CD4-positive, alpha-beta T cell treated with Interleukin-2 at 100 ng/mL for 4 hours (primary cell): Measurements from ENCODE around the gene TMEM233.
"Not testable (repeated sequence)": the region's sequence is repeated elsewhere in the genome, so short reads cannot be mapped to it uniquely, and the experiment has no call there.

Experiments
- DNase-seq: peaks from one replicate; pipeline ENCODE4 v3.0.0-alpha.2; 2020; ENCODE audit warnings: low spot score

Gene TMEM233

DNA sequence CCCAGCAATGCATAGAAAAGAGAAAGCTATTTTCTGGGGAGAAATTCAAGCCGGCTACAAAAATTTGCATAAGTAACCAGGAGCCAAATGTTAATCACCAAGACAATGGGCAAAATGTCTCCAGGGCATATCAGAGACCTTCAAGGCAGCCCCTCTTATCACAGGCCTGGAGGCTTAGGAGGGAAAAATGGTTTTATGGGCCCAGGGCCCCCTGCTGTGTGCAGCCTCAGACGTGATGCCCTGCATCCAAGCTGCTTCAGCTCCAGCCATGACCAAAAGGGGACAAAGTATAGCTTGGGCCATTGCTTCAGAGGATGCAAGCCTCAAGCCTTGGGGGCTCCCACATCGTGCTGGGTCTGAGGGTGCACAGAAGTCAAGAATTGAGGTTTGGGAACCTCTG is 15.8 kb downstream of the TMEM233 start:
- DNase-seq: no peak

DNA sequence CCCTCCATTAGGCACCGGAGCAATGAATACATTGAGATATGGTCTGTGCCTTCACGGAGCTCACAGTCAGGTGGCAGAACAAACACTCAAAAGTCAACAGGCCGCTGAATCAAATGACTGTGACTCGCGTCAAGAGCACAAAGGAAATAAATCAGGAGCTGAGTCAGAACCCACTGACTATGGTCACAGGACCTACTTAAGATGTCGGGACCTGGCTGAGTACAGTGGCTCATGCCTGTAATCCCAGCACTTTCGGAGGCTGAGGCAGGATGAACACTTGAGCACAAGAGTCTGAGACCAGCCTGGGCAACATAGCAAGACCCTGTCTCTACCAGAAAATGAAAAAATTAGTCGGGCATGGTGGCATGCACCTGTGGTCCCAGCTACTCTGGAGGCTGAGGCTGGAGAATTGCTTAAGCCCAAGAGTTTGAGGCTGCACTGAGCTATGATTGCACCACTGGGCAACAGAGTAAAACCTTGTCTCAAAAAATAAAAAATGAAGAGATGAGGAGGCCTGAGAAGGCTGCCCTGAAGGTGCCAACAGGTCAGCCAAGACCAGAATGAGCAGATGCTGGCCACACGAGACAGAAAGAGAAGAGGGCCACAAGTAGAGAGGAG is 19.9 kb downstream of the TMEM233 start:
- no peak for DNase-seq

DNA sequence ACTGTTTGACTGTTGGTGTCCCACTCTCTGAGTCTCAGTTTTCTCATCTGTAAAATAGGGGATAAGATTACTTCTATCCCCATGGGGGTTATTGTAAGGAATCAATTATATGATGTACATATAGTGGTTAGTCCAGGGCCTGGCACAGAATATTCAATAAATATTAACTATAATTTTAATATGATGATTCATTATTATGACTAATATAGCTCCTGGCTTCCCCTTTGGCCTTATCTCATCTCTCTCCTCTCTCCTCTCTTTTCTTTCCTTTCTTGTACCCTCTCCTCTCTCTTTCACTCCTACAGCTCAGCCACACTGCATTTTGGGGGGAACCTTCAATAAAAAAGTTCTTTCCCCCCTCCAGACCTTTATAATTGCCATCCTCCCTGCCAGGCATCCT is 21.1 kb downstream of the TMEM233 start:
- DNase-seq: no peak

DNA sequence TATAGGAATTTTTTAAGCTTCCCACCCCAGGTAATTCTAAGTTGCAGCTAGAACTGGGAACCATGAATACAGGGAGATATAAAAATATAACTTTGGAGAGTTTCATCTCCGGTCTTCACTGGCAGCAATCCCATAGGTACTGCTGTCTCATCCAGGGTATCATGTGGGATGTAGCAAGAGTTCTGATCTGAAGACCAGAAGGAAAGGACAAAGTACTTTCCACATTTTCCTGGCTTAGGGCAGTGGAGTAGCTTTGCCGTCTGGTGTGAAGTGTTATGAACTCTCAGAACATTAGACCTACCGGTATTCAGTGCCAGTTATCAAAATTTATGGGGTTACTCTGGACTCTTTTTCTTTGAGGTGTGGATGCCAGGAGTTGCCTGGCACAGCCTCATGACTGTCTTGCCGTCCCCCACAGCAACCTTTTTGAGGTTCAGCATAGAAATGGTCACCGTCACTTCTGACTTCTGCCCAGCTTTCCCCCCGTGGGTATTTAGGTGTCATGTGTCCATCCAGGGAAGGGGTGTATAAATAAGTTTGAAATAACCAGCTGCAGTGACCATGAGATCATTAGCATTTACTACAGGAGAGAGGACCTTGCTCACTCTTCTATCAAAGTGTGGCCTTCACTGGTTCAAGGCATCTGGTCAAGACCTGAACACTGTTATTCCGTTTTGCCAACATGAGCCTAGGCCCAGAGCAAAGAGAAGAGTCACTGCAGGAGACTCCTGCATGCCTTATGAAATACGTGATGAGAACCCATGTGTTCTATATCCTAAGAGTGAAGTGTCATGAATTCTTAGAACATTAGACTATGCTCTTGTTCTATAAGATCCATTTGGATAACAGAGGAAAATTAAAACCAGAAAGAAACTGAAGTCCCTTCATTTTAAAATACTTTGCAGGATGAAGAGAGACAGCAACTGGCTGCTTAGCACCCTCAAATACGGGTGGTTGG is 22.2 kb downstream of the TMEM233 start:
- DNase-seq: no peak

DNA sequence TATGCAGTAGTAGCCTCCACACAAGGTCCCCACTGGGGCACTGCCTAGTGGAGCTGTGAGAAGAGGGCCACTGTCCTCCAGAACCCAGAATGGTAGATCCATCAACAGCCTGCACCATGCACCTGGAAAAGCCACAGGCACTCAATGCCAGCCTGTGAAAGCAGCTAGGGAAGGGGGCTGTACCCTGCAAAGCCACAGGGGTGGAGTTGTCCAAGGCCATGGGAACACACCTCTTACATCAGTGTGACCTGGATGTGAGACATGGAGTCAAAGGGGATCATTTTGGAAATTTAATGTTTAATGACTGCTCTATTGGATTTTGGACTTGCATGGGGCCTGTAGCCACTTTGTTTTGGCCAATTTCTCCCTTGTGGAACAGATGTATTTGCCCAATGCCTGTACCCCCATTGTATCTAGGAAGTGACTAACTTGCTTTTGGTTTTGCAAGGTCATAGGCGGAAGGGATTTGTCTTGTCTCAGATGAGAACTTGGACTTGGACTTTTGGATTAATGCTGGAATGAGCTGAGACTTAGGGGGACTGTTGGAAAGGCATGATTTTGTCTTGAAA is 24.8 kb downstream of the TMEM233 start:
- DNase-seq: not testable (repeated sequence)

DNA sequence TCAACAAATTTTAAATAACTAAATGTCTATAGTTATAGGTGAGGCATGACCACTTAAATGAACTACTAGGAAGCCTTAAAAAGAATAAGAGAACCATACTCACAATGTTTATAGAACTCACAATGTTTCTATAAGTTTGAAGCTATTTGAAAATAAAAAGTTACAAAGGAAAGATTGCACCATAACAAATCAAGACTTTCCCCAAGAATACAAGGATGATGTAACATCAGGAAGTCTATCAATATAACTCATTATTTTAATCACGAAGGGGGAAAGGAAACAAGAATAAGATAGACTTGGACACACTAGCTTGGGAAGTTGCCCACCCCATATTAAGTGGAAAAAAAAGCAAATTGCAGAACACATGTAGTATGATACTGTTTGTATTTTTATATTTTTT is 26.9 kb downstream of the TMEM233 start:
- no peak for DNase-seq

DNA sequence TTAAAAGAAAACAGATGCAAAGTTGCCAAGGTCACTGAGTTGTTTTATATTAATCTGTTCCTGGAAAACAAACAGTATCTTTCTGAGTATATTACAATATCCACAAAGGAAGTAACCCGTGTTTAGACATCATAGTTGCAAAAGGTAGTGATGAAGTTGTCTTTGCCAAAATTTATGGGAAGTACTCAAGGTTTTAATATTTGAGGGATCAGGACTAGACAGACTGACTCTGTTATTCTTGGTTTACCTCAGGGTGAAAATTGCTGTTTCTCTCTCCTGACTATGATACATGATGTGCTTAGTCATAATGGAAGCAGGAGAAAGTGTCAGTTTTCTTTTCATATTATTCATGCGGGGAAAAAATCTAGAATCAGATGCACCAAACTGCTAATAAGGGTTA is 28.3 kb downstream of the TMEM233 start:
- DNase-seq: no peak

DNA sequence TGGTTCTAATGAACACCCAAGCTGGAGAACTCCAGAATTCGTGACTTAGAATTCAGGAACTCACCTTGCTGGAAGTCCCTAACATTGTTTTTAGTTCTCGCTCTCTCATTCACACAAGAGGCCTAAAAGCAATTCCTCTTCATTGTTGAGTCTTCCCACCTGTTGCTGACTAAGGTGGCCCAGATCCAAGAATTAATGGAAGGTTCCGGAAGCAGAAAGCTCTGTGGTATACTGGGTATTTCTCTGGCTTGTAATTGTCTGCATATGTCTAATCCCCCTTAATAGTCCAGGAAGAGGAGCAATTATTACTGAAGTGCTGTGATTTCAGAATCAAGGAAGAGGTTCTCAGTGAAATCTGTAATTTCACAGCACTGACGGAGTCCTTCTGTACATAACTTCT is 31.4 kb downstream of the TMEM233 start:
- DNase-seq: no peak

DNA sequence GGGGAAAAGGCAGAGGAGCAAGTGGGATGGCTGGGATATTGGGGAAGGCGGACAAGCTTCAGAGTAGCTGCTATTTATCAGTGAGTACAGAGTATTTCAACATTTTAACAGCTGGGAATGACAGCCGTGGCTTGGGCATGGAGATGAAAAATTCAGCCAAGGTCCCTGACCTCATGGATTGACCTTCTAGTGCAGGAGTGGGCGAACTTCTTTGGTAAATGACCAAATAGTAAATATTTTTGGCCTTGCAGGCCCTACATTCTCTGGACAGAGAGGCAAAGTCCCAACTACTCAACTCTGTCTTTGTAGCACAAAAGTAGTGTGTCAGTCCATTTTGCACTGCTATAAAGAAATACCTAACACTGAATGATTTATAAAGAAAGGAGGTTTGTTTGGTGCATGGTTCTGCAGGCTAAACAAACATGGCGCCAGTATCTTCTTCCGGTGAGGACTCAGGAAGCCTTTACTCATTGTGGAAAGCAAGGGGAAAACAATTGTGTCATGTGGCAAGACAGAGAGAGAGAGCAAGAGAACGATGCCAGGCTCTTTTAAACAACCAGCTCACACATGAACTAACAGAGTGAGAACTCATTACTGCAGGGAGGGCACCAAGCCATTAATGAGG is 33.6 kb downstream of the TMEM233 start:
- no peak for DNase-seq

DNA sequence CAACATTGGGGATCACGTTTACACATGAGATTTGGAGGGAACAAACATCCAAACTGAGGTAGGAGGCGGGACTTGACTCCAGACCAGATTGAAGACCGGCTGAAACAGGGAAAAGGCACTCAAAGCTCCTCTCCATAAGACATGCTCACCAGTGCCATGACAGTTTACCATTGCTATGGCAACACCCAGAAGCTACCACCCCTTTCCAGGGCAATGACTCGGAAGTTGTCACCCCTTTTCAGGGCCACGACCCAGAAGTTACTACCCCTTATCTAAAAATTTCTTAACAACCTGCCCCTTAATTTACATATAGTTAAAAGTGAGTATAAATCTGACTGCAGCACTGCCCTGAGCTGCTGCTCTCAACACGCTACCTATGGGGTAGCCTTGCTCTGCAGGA is 34.1 kb downstream of the TMEM233 start:
- no peak for DNase-seq

DNA sequence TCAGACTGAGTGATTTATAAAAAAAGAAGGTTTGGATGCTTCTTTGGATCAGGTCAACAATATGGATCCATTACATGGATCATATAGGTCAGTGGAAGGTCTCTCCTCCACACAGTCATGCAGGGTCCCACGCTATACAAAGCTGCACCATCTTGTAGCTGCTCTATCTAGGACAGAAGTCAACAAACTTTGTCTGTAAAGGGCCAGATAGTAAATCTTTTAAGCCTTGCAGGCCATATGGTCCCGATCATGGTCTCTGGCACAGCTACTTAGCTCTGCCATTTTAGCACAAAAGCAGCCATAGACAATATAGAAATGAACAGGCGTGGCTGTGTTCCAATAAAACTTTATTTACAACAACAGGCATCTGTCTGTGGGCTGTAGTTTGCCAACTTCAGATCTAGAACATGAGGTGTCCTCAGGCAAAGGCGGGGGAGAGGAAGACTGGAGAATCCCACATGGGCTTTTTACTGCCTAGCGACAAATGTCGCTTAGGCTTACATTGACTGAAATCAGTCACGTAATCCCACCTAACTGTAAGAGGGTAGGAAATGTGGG is 36.7 kb downstream of the TMEM233 start:
- DNase-seq: no peak

DNA sequence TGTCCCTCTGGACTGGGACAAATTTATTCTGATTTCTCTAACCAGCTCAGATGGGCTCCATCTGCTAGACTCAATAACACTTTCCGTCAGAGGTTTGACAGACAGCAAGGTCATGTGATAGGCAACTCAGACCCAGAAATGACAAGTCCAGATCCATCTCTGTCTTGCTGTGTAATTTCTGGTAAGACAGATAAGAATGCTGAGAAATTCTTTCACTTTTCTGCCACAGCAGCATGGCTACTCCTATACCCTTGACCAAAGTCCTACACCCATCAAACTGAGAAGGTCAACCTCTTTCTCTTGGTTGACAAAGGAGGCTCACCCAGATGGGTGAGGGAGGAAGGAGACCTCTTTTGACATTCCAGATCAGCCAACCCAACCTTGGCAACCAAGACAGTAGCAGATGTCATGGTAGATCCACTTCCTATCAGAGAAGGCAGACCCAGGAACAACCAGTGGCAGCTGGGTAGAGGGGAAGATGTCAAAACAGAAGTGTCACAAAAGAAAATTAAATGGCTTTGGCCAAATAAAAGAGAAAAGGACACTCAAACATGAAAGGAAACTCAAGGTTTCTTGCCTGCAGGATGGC is 37.5 kb downstream of the TMEM233 start:
- DNase-seq: no peak

DNA sequence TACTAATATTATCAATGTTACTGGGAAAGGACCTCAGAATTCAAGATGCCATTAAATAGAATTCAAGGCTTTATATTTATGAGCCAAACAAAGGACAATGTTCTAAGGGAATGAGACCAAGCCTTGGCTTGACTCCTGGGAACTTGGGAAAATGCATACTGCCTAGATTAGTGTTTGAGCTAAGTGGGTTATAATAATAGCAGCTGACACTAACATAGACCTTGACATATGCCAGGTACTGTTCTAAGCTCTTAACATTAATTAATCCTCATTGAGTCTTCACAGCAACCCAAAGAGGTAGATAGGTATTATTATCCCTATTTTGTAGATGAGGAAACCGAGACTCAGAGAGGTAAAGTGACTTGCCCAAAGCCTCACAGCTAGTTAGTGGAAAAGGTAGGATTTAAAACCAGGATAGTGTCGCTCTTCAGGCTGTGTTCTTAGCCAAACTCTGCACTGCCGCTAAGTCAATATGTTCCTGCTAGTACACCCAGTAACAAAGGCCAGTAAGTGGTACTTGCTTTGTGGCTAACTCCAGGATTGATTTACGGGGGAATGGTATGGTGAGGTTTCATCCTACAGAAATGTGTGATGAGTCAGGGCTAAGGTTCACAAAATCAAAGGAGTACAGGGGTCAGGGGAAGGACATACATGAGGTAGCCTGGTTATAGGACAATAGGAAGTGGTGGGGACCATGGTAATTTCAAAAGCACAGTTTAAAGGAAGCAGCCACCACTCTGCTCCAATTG is 38.5 kb downstream of the TMEM233 start:
- no peak for DNase-seq

DNA sequence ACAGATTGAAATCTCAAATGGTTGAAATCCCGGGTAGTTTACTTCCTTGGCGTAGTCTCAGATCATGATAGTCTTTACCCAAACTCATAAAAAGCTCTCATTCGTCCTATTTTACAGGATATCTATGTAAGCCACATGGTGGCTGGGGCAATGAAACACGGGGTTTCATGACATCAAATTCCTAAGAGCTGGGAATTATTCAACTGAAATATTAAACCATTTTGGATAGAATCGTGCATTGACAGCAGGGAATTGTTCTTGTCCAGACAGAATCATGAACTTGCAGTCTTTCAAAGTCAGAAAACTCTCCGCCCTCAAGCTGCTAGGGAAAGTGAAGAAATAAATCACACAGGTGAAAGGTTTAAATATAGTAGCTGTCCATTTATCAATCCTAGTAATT is 41.2 kb downstream of the TMEM233 start:
- no peak for DNase-seq

DNA sequence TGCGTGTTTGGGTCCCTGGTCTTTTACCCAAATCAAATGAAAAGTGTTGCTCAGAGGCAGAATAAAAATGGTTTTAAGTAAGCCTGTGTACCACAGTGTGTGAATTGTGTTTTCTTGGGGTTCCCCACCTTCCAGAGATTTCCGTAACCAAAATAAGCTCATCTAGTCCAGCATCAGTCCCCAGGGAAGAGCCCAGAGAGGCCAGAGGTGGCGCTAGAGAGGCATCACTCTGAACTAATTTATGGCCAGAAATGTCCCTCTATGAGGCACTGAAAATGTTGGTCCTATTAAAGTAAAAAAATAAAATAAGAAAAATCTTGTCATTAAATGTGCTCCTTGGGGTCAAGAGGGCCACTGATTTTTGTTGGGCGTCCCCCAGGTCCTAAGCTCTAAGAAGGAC is 49.4 kb downstream of the TMEM233 start:
- no peak for DNase-seq

DNA sequence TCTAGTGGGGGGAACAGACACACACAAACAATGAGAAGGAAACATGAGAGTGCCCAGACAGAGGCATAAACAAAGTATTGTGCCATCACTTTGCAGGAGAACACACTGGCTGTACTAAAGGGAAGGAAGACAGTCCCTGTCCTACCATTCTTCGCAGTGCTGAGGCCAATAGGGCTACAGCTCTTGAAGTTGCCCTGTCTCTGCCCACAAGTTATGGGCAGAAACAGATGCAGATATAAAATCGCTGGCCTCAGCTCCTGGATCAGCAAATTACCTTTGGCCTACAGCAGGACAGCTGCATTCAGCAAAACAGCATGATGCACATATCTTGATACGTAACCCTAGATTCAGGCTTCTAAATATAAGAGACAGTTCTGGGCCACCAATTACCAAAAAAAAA is 51.4 kb downstream of the TMEM233 start:
- DNase-seq: no peak

DNA sequence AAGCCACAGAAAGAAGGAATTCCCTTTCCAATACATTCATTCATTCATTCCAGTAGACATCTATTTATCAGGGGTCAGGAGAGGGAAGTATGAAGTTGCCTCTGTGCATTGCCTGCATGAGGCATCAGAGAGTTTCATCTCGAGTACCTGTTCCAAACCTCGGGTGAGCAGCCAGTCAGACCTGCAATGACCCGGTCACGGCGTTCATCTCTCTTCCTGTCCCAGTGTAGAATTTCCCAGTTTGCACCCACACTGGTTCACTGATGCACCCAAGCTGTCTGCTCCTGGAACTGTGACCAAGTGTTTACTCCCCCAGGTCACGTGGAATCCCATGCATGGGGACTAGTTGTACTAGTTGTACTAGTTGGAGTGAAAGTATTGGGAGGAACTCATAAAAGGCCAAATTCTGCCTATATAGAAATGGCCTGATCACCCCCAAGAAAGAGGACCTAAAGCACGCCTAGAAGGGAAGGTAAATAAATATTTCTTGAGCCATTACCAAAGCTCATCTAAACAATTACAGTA is 52.0 kb downstream of the TMEM233 start:
- DNase-seq: no peak

DNA sequence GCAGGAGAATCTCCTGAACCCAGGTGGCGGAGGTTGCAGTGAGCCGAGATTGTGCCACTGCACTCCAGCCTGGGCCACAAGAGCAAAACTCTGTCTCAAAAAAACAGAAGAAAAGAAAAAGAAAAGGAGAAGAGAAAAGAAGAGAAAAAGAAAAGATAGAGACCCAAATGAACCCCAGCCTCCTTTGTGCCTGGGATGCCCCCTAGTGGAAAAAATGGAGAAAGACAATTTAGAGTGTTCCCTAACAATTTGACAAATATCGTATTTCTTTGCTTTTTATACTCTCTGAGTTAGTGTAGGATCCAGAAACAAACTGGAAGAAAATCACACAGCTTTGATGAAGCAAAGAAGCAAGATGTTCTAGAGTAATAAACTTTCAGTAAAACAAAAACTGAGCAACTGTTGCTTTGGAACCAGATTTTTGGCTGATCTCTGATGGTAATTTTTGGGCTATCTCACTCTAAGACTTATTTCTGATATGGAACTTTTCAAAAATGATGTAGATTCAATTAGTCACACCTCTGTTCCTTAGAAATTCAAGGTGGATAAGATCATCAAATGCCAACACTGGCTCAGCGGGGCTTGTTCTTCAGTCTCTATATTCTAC is 55.7 kb downstream of the TMEM233 start:
- peak; percentile 27 for DNase-seq

DNA sequence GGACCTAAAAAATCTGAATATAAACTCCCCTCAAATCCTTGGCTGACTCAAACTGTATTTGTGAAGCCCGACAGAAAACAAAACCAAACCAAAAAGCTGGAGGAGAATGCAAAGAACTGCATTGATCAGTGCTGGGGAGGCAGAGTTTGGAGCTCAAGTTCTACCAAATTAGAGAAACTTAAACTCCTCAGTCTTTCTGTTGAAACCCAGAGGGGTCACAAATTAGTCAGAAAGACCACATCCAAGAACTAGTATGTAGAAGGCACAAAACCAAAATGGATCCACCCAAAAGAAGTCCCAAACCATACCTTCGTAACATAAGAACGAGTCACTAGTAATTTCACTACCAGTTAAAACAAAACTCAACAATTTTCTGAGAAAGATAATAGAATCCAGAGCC is 59.1 kb downstream of the TMEM233 start:
- no peak for DNase-seq

DNA sequence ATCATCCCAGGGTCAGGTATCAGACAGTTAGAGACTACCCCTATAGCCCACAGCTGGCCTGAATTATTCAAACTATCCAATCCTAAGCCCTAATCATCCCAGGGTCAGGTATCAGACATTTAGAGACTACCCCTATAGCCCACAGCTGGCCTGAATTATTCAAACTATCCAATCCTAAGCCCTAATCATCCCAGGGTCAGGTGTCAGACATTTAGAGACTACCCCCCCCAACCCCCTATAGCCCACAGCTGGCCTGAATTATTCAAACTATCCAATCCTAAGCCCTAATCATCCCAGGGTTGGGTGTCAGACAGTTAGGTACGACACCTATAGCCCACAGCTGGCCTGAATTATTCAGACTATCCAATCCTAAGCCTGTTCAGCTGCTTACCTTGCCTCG is 63.4 kb downstream of the TMEM233 start:
- not testable (repeated sequence) for DNase-seq

DNA sequence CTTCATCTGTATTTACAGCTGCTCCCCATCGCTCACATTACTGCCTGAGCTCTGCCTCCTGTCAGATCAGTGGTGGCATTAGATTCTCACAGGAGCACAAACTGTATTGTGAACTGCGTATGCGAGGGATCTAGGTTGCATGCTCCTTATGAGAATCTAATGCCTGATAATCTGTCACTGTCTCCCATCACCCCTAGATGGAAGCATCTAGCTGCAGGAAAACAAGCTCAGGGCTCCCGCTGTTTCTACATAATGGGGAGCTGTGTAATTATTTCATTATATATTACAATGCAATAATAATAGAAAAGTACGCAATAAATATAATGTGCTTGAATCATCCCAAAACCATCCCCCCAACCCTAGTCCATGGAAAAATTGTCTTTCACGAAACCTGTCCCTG is 64.6 kb downstream of the TMEM233 start:
- DNase-seq: not testable (repeated sequence)
